MM.1S (cell line): ENCODE data around the gene ZSCAN25.

Source experiments
- EZH2 ChIP-seq: fragments of 300-600 bp; sonication (generic); optimal IDR thresholded peaks from 2 replicates; pipeline ENCODE3; 2017; ENCODE audit warnings: low read depth, mild to moderate bottlenecking, antibody characterized with exemption, low read length, mixed read lengths
- EZH2phosphoT487 ChIP-seq: fragments of 300-600 bp; sonication (generic); IDR thresholded peaks from 2 replicates; pipeline ENCODE4 v1.6.1; 2018; ENCODE audit warnings: antibody characterized with exemption, low read length
- TF ChIP-seq, protein P1 (sequence below): fragments of 300-600 bp; sonication (generic); IDR thresholded peaks from 2 replicates; pipeline ENCODE4 v1.5.1; 2016; ENCODE audit warnings: antibody characterized with exemption, low read length, mixed read lengths

- TF ChIP-seq, protein P1, sequence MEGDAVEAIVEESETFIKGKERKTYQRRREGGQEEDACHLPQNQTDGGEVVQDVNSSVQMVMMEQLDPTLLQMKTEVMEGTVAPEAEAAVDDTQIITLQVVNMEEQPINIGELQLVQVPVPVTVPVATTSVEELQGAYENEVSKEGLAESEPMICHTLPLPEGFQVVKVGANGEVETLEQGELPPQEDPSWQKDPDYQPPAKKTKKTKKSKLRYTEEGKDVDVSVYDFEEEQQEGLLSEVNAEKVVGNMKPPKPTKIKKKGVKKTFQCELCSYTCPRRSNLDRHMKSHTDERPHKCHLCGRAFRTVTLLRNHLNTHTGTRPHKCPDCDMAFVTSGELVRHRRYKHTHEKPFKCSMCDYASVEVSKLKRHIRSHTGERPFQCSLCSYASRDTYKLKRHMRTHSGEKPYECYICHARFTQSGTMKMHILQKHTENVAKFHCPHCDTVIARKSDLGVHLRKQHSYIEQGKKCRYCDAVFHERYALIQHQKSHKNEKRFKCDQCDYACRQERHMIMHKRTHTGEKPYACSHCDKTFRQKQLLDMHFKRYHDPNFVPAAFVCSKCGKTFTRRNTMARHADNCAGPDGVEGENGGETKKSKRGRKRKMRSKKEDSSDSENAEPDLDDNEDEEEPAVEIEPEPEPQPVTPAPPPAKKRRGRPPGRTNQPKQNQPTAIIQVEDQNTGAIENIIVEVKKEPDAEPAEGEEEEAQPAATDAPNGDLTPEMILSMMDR = no peak
- TF ChIP-seq EZH2 = no peak
- TF ChIP-seq EZH2phosphoT487 = no peak
Measured at GRCh38 chr7:99625961-99626360, 9.2 kb downstream of the ZSCAN25 start.
